ENCODE results near the gene RNF227. TPM values are rescaled to one million over a fixed set of nuclear protein-coding genes. Genes with fewer than 3 reads are reported as not detected.

Gene RNF227
- total RNA-seq, 1 experiment from 2014 or later, result 0.83 TPM

GRCh38 chr17:7927596-7927995, 11.5 kb upstream of the RNF227 start:
- Mint-ChIP-seq H3K36me3 (no peaks in the 10 kb centered on the region), H3K9me3 (no peaks in the 10 kb centered on the region), H3K27me3 (ENCODE audit: low read depth) (peaks cover 72% of the 10 kb centered on the region), H3K4me1 (peaks cover 20% of the 10 kb centered on the region), H3K27ac (no peak overlapping the region), H3K4me3 (no peak overlapping the region; the same call in 1 of the 2 replicates)
- ATAC-seq, result no peak
- DNase-seq (ENCODE audit: low spot score), result no peak
- ChIA-PET POLR2A (no interaction called here), CTCF (interaction anchor here (1.7 to 2.0 kb wide), 3 partner anchors 61 to 114 kb away, joined by 5 to 6 read pairs (median 5); no protein-coding TSS in a partner anchor)
- TF ChIP-seq, protein P1, sequence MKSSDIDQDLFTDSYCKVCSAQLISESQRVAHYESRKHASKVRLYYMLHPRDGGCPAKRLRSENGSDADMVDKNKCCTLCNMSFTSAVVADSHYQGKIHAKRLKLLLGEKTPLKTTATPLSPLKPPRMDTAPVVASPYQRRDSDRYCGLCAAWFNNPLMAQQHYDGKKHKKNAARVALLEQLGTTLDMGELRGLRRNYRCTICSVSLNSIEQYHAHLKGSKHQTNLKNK (CRISPR knock-in tag; IDR thresholded peaks at IDR 0.05), result no peak
- no peak for TF ChIP-seq OVOL2 (CRISPR knock-in tag; IDR thresholded peaks at IDR 0.05; ENCODE audit: borderline replicate concordance)
- TF ChIP-seq, protein P2, sequence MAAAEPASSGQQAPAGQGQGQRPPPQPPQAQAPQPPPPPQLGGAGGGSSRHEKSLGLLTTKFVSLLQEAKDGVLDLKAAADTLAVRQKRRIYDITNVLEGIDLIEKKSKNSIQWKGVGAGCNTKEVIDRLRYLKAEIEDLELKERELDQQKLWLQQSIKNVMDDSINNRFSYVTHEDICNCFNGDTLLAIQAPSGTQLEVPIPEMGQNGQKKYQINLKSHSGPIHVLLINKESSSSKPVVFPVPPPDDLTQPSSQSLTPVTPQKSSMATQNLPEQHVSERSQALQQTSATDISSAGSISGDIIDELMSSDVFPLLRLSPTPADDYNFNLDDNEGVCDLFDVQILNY (CRISPR knock-in tag; IDR thresholded peaks at IDR 0.05), result no peak
- TF ChIP-seq NFE2L1 (CRISPR knock-in tag; IDR thresholded peaks at IDR 0.05), result no peak
- TF ChIP-seq, protein P3, sequence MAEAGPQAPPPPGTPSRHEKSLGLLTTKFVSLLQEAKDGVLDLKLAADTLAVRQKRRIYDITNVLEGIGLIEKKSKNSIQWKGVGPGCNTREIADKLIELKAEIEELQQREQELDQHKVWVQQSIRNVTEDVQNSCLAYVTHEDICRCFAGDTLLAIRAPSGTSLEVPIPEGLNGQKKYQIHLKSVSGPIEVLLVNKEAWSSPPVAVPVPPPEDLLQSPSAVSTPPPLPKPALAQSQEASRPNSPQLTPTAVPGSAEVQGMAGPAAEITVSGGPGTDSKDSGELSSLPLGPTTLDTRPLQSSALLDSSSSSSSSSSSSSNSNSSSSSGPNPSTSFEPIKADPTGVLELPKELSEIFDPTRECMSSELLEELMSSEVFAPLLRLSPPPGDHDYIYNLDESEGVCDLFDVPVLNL (CRISPR knock-in tag; IDR thresholded peaks at IDR 0.05; ENCODE audit: borderline replicate concordance, low read depth), result no peak
- TF ChIP-seq ZNF317 (CRISPR knock-in tag; IDR thresholded peaks at IDR 0.05; ENCODE audit: borderline replicate concordance, low read depth), result no peak
- TF ChIP-seq ZBTB43 (CRISPR knock-in tag; IDR thresholded peaks at IDR 0.05), result no peak
- no peak for TF ChIP-seq TP53 (CRISPR knock-in tag; IDR thresholded peaks at IDR 0.05)
- no peak for TF ChIP-seq SMAD4 (CRISPR knock-in tag; IDR thresholded peaks at IDR 0.05)
- no peak for TF ChIP-seq AR (CRISPR knock-in tag; IDR thresholded peaks at IDR 0.05)
- no peak for TF ChIP-seq CREB1 (CRISPR knock-in tag; IDR thresholded peaks at IDR 0.05)
- TF ChIP-seq MAX (CRISPR knock-in tag; IDR thresholded peaks at IDR 0.05), result no peak
- no peak for TF ChIP-seq ZNF423 (CRISPR knock-in tag; IDR thresholded peaks at IDR 0.05)

DNA sequence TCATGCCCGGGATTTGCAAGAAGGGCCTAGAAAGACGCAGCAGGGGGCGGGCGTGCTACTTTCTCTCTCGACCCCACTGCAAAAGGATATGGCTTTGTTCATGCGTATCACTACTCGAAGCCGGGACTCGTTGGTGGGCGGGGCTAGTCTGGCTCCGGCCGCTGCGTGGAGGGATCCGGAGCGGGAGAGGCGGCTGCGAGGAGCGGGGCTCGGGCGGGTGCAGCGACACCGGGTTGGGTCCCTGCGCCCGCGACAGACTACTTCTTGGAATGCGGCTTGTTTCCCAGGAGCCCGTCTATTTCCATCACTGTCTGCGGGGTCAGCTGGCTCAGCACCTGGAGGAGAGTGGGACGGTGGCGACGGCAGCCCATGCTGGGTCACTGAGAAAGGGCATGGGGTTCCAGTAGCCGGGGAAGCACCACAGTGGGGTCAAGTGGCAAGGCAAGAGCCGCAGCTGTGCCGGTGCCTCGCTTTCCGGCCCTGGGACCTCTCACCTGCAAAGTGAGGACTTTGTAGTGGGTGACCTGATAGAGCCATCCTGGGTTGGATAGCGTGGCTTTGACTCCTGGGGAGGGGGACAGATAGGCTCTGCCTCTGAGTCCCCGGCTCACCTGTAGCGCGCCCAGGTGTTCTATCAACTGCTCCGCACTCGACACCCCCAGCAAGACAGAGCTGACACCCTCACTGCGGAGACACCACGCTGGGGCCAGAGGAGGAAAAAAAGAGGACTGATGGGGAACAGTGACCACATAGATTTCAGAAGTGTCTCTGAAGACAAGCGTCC, 6.9 kb upstream of the RNF227 start:
- Mint-ChIP-seq H3K4me1 (peaks cover 9% of the 10 kb centered on the region), H3K4me3 (peak overlapping the region; percentile 58), H3K36me3 (no peaks in the 10 kb centered on the region), H3K27me3 (ENCODE audit: low read depth) (peaks cover 94% of the 10 kb centered on the region), H3K27ac (no peak overlapping the region), H3K9me3 (0 out of 2 replicates have a peak, but pooled peaks cover 3% of the 10 kb centered on the region)
- ATAC-seq, result peak; percentile 84
- CTCF ChIA-PET, result interaction anchor here (0.8 to 1.8 kb wide), 4 partner anchors 10 to 135 kb away, joined by 3 to 7 read pairs (median 4); no protein-coding TSS in a partner anchor
- peak; percentile 92 for DNase-seq (ENCODE audit: low spot score)
- POLR2A ChIA-PET, result no interaction called here
- peak; percentile 50; the same call in 1 of the 2 replicates for TF ChIP-seq ZBTB21 (CRISPR knock-in tag; IDR thresholded peaks at IDR 0.05; ENCODE audit: borderline replicate concordance)
- TF ChIP-seq STAT6 (CRISPR knock-in tag; conservative IDR thresholded peaks at IDR 0.05; ENCODE audit: low read depth), result no peak
- TF ChIP-seq, protein P4, sequence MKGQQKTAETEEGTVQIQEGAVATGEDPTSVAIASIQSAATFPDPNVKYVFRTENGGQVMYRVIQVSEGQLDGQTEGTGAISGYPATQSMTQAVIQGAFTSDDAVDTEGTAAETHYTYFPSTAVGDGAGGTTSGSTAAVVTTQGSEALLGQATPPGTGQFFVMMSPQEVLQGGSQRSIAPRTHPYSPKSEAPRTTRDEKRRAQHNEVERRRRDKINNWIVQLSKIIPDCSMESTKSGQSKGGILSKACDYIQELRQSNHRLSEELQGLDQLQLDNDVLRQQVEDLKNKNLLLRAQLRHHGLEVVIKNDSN (CRISPR knock-in tag; IDR thresholded peaks at IDR 0.05), result no peak; the same call in 1 of the 2 replicates
- TF ChIP-seq ZNF423 (CRISPR knock-in tag; IDR thresholded peaks at IDR 0.05), result no peak
- peak; percentile 68; the same call in 1 of the 2 replicates for TF ChIP-seq ZBTB43 (CRISPR knock-in tag; IDR thresholded peaks at IDR 0.05)
- TF ChIP-seq JUN (CRISPR knock-in tag; IDR thresholded peaks at IDR 0.05), result no peak
- TF ChIP-seq NR1H2 (CRISPR knock-in tag; IDR thresholded peaks at IDR 0.05), result no peak
- TF ChIP-seq EMX1 (CRISPR knock-in tag; IDR thresholded peaks at IDR 0.05), result no peak
- TF ChIP-seq ZNF138 (CRISPR knock-in tag; conservative IDR thresholded peaks at IDR 0.05), result 0 out of 2 replicates have a peak, but pooled peaks have one; percentile 53
